CD8-positive, alpha-beta memory T cell (primary cell): ENCODE data around the gene SORCS3. TPM values are rescaled to one million over a fixed set of nuclear protein-coding genes. Genes with fewer than 3 reads are reported as not detected.

Source experiments
- CTCF ChIA-PET: fragments of 350-600 bp; sonication (Branson Sonifier 250); formaldehyde crosslinking; loops from one replicate; lab custom pipeline; 2021; ENCODE audit warnings: antibody characterized with exemption; lab: Charles Lee
- POLR2A ChIA-PET: fragments of 350-600 bp; sonication (Branson Sonifier 250); formaldehyde crosslinking; loops from one replicate; lab custom pipeline; 2021; ENCODE audit warnings: antibody characterized with exemption; lab: Charles Lee
- DNase-seq, 5 donors: peaks; one replicate each; pipeline versions ENCODE4 v3.0.0 to v3.0.0-alpha.2; 2020 to 2022; ENCODE audit warnings: mixed read lengths in 1 of 5
- H3K27ac ChIP-seq: one replicate; pipeline ENCODE4 v1.7.0; 2013; ENCODE audit warnings: low read depth, mild to moderate bottlenecking, low read length, moderate library complexity
- H3K27me3 ChIP-seq: 2 replicates; pipeline ENCODE4 v1.7.0; 2013; ENCODE audit warnings: low read length, mild to moderate bottlenecking; ENCODE audit not compliant: insufficient read depth, poor library complexity, severe bottlenecking
- H3K36me3 ChIP-seq: 2 replicates; pipeline ENCODE4 v1.7.0; 2013; ENCODE audit warnings: mild to moderate bottlenecking, low read length, moderate library complexity; ENCODE audit not compliant: insufficient read depth
- H3K4me1 ChIP-seq: 2 replicates; pipeline ENCODE4 v1.7.0; 2013; ENCODE audit warnings: mild to moderate bottlenecking, low read length, moderate library complexity; ENCODE audit not compliant: insufficient read depth
- H3K4me3 ChIP-seq: 2 replicates; pipeline ENCODE4 v1.7.0; 2013; ENCODE audit warnings: mild to moderate bottlenecking, low read length
- H3K9me3 ChIP-seq: 2 replicates; pipeline ENCODE4 v1.7.0; 2013; ENCODE audit warnings: mild to moderate bottlenecking, low read length
- H3K27ac Mint-ChIP-seq, 8 donors: one replicate each; pipeline ENCODE4 v1.8.0; 2020 to 2021; ENCODE audit warnings: mixed read lengths in 8 of 8, mild to moderate bottlenecking in 6 of 8, inconsistent platforms in 3 of 8, moderate library complexity in 3 of 8
- H3K27me3 Mint-ChIP-seq, 2 donors: one replicate each; pipeline ENCODE4 v1.8.0; 2020 to 2021; ENCODE audit warnings: mixed read lengths in 2 of 2, mild to moderate bottlenecking in 1 of 2, moderate library complexity in 1 of 2
- H3K36me3 Mint-ChIP-seq, 3 donors: one replicate each; pipeline ENCODE4 v1.8.0; 2020 to 2021; ENCODE audit warnings: mixed read lengths in 3 of 3, inconsistent platforms in 1 of 3, mild to moderate bottlenecking in 1 of 3
- H3K4me1 Mint-ChIP-seq, 3 donors: one replicate each; pipeline ENCODE4 v1.8.0; 2020 to 2021; ENCODE audit warnings: mixed read lengths in 3 of 3, inconsistent platforms in 1 of 3, mild to moderate bottlenecking in 1 of 3
- H3K4me3 Mint-ChIP-seq, 7 donors: one replicate each; pipeline ENCODE4 v1.8.0; 2020 to 2021; ENCODE audit warnings: mixed read lengths in 7 of 7, mild to moderate bottlenecking in 6 of 7, moderate library complexity in 4 of 7, inconsistent platforms in 2 of 7
- H3K9me3 Mint-ChIP-seq, 5 donors: one replicate each; pipeline ENCODE4 v1.8.0; 2020 to 2022; ENCODE audit warnings: mixed read lengths in 5 of 5, mild to moderate bottlenecking in 3 of 5, moderate library complexity in 2 of 5, inconsistent platforms in 1 of 5
- polyA plus RNA-seq: library from polyadenylated mRNA; unstranded; fragments of 300-500 nt; fragmentation: Illumina TruSeq; gene quantifications from one replicate; pipeline ENCODE4 v1.2.3, GENCODE V29; 2021
- total RNA-seq, 2 experiments: library from RNA; stranded (reverse); gene quantifications; one replicate each; pipeline ENCODE4 v1.2.3, GENCODE V29; 2021

SORCS3 gene
- total and polyA plus RNA-seq, 3 experiments from 2014 or later = not detected

GRCh38 chr10:105139363-105139896 is 498.3 kb downstream of the SORCS3 start:
- no peaks in the 10 kb centered on the region for H3K36me3 ChIP-seq
- CTCF ChIA-PET = no interaction called here
- Mint-ChIP-seq H3K9me3 (peaks cover 0 to 5% (median 0%) of the 10 kb centered on the region in 5 donors), H3K27ac (no peak overlapping the region), H3K4me1 (no peaks in the 10 kb centered on the region), H3K27me3 (peaks cover 0 to 2% of the 10 kb centered on the region in 2 donors), H3K36me3 (no peaks in the 10 kb centered on the region), H3K4me3 (no peak overlapping the region)
- no peaks in the 10 kb centered on the region for H3K27me3 ChIP-seq
- no peak for DNase-seq
- no peak overlapping the region for H3K4me3 ChIP-seq
- POLR2A ChIA-PET = no interaction called here
- H3K9me3 ChIP-seq = no peaks in the 10 kb centered on the region
- no peaks in the 10 kb centered on the region for H3K4me1 ChIP-seq
- H3K27ac ChIP-seq = no peak overlapping the region

GRCh38 chr10:105140600-105140999 is 499.5 kb downstream of the SORCS3 start:
- ChIA-PET POLR2A (no interaction called here), CTCF (no interaction called here)
- Mint-ChIP-seq H3K4me1 (no peaks in the 10 kb centered on the region), H3K27me3 (no peaks in the 10 kb centered on the region), H3K4me3 (no peak overlapping the region), H3K27ac (no peak overlapping the region), H3K9me3 (peaks cover 0 to 5% (median 0%) of the 10 kb centered on the region in 5 donors), H3K36me3 (no peaks in the 10 kb centered on the region)
- Histone ChIP-seq H3K27ac (no peak overlapping the region), H3K36me3 (no peaks in the 10 kb centered on the region), H3K4me1 (no peaks in the 10 kb centered on the region), H3K4me3 (no peak overlapping the region), H3K27me3 (no peaks in the 10 kb centered on the region), H3K9me3 (no peaks in the 10 kb centered on the region)
- DNase-seq = no peak

GRCh38 chr10:105145711-105146110 is 504.6 kb downstream of the SORCS3 start:
- peaks cover 0 to 4% (median 2%) of the 10 kb centered on the region in 5 donors for H3K9me3 Mint-ChIP-seq
- ChIA-PET CTCF (no interaction called here), POLR2A (no interaction called here)
- H3K4me3 ChIP-seq = no peak overlapping the region
- DNase-seq = no peak
- no peaks in the 10 kb centered on the region for H3K27me3 Mint-ChIP-seq
- H3K4me1 Mint-ChIP-seq = no peaks in the 10 kb centered on the region
- H3K27me3 ChIP-seq = no peaks in the 10 kb centered on the region
- H3K4me3 Mint-ChIP-seq = no peak overlapping the region
- no peaks in the 10 kb centered on the region for H3K36me3 Mint-ChIP-seq
- no peaks in the 10 kb centered on the region for H3K9me3 ChIP-seq
- H3K36me3 ChIP-seq = no peaks in the 10 kb centered on the region
- H3K27ac ChIP-seq = no peak overlapping the region
- H3K4me1 ChIP-seq = no peaks in the 10 kb centered on the region
- no peak overlapping the region for H3K27ac Mint-ChIP-seq

- Mint-ChIP-seq H3K36me3 (no peaks in the 10 kb centered on the region), H3K27me3 (no peaks in the 10 kb centered on the region), H3K4me1 (no peaks in the 10 kb centered on the region), H3K4me3 (no peak overlapping the region), H3K27ac (no peak overlapping the region), H3K9me3 (peaks cover 0 to 4% (median 2%) of the 10 kb centered on the region in 5 donors)
- Histone ChIP-seq H3K27me3 (no peaks in the 10 kb centered on the region), H3K27ac (no peak overlapping the region), H3K4me1 (no peaks in the 10 kb centered on the region), H3K36me3 (no peaks in the 10 kb centered on the region), H3K9me3 (no peaks in the 10 kb centered on the region), H3K4me3 (no peak overlapping the region)
- POLR2A ChIA-PET = no interaction called here
- DNase-seq = no peak
- CTCF ChIA-PET = no interaction called here
Observed at GRCh38 chr10:105146436-105146835, 505.3 kb downstream of the SORCS3 start.

- no peak overlapping the region for H3K27ac Mint-ChIP-seq
- Histone ChIP-seq H3K4me3 (no peak overlapping the region), H3K36me3 (no peaks in the 10 kb centered on the region), H3K9me3 (no peaks in the 10 kb centered on the region), H3K27ac (no peak overlapping the region), H3K27me3 (no peaks in the 10 kb centered on the region), H3K4me1 (no peaks in the 10 kb centered on the region)
- H3K27me3 Mint-ChIP-seq = no peaks in the 10 kb centered on the region
- no peaks in the 10 kb centered on the region for H3K4me1 Mint-ChIP-seq
- peaks cover 0 to 1% (median 0%) of the 10 kb centered on the region in 3 donors for H3K36me3 Mint-ChIP-seq
- no peak overlapping the region for H3K4me3 Mint-ChIP-seq
- POLR2A ChIA-PET = no interaction called here
- H3K9me3 Mint-ChIP-seq = peaks cover 0 to 5% (median 4%) of the 10 kb centered on the region in 5 donors
- no peak for DNase-seq
- CTCF ChIA-PET = no interaction called here
Observed at GRCh38 chr10:105148456-105148855, 507.4 kb downstream of the SORCS3 start.

- H3K4me1 Mint-ChIP-seq = no peaks in the 10 kb centered on the region
- H3K9me3 Mint-ChIP-seq = peaks cover 0 to 5% (median 4%) of the 10 kb centered on the region in 5 donors
- ChIA-PET CTCF (no interaction called here), POLR2A (no interaction called here)
- H3K4me3 Mint-ChIP-seq = no peak overlapping the region
- H3K4me3 ChIP-seq = no peak overlapping the region
- no peak for DNase-seq
- no peaks in the 10 kb centered on the region for H3K9me3 ChIP-seq
- H3K36me3 Mint-ChIP-seq = peaks cover 0 to 1% (median 0%) of the 10 kb centered on the region in 3 donors
- H3K36me3 ChIP-seq = no peaks in the 10 kb centered on the region
- H3K27ac Mint-ChIP-seq = no peak overlapping the region
- no peaks in the 10 kb centered on the region for H3K4me1 ChIP-seq
- H3K27me3 ChIP-seq = no peaks in the 10 kb centered on the region
- H3K27me3 Mint-ChIP-seq = no peaks in the 10 kb centered on the region
- H3K27ac ChIP-seq = no peak overlapping the region
Observed at GRCh38 chr10:105148921-105149320, 507.8 kb downstream of the SORCS3 start.

GRCh38 chr10:105149371-105149891 is 508.3 kb downstream of the SORCS3 start:
- no peak for DNase-seq
- Histone ChIP-seq H3K4me3 (no peak overlapping the region), H3K36me3 (no peaks in the 10 kb centered on the region), H3K4me1 (no peaks in the 10 kb centered on the region), H3K9me3 (no peaks in the 10 kb centered on the region), H3K27me3 (no peaks in the 10 kb centered on the region), H3K27ac (no peak overlapping the region)
- Mint-ChIP-seq H3K4me3 (no peak overlapping the region), H3K27me3 (no peaks in the 10 kb centered on the region), H3K4me1 (no peaks in the 10 kb centered on the region), H3K27ac (no peak overlapping the region), H3K36me3 (peaks cover 0 to 1% (median 0%) of the 10 kb centered on the region in 3 donors), H3K9me3 (peaks cover 0 to 6% (median 4%) of the 10 kb centered on the region in 5 donors)
- CTCF ChIA-PET = no interaction called here
- POLR2A ChIA-PET = no interaction called here

GRCh38 chr10:105150259-105150880 is 509.3 kb downstream of the SORCS3 start:
- H3K4me1 ChIP-seq = no peaks in the 10 kb centered on the region
- ChIA-PET CTCF (no interaction called here), POLR2A (no interaction called here)
- H3K27me3 Mint-ChIP-seq = no peaks in the 10 kb centered on the region
- no peaks in the 10 kb centered on the region for H3K36me3 ChIP-seq
- H3K9me3 Mint-ChIP-seq = peaks cover 0 to 6% (median 4%) of the 10 kb centered on the region in 5 donors
- no peaks in the 10 kb centered on the region for H3K9me3 ChIP-seq
- H3K4me3 ChIP-seq = no peak overlapping the region
- no peak overlapping the region for H3K27ac Mint-ChIP-seq
- H3K27me3 ChIP-seq = no peaks in the 10 kb centered on the region
- no peaks in the 10 kb centered on the region for H3K4me1 Mint-ChIP-seq
- H3K4me3 Mint-ChIP-seq = no peak overlapping the region
- DNase-seq = no peak
- H3K36me3 Mint-ChIP-seq = peaks cover 0 to 1% (median 0%) of the 10 kb centered on the region in 3 donors
- no peak overlapping the region for H3K27ac ChIP-seq
